Kidney (tissue), 14 donors: ENCODE measurements around the gene MLLT6. TPM values are rescaled to one million over a fixed set of nuclear protein-coding genes. Genes with fewer than 3 reads are reported as not detected.

Source experiments
- DNase-seq, 5 donors: peaks; one replicate each; pipeline ENCODE4 v3.0.0-alpha.2; 2013 to 2020
- FAIRE-seq: peaks from 2 replicates; lab custom pipeline; 2012; peaks lifted over from hg19 to GRCh38; lab: Jason Lieb, UNC
- H3K27ac ChIP-seq, 2 donors: one replicate each; pipeline ENCODE4 v1.7.0; 2013; ENCODE audit warnings: low read depth in 2 of 2, low read length in 2 of 2, inconsistent platforms in 1 of 2
- H3K27me3 ChIP-seq: one replicate; pipeline ENCODE4 v1.7.1; 2013; ENCODE audit warnings: low read length, inconsistent platforms; ENCODE audit not compliant: control insufficient read depth, insufficient read depth
- H3K36me3 ChIP-seq, 3 donors: one replicate each; pipeline versions ENCODE4 v1.7.0 to v1.7.1; 2013; ENCODE audit warnings: low read length in 3 of 3, control low read depth in 1 of 3, inconsistent platforms in 1 of 3; ENCODE audit not compliant: insufficient read depth in 3 of 3, control insufficient read depth in 2 of 3
- H3K4me1 ChIP-seq, 3 donors: one replicate each; pipeline versions ENCODE4 v1.7.0 to v1.7.1; 2013; ENCODE audit warnings: low read length in 3 of 3, inconsistent platforms in 1 of 3, low read depth in 1 of 3; ENCODE audit not compliant: control insufficient read depth in 2 of 3, insufficient read depth in 2 of 3
- H3K4me3 ChIP-seq, 3 donors: one replicate each; pipeline versions ENCODE4 v1.7.0 to v1.8.1; 2013; ENCODE audit warnings: low read length in 3 of 3, control low read depth in 1 of 3, inconsistent platforms in 1 of 3
- H3K9ac ChIP-seq, 3 donors: one replicate each; pipeline versions ENCODE4 v1.7.0 to v1.7.1; 2013; ENCODE audit warnings: low read length in 3 of 3, control low read depth in 1 of 3, inconsistent platforms in 1 of 3
- H3K9me3 ChIP-seq, 3 donors: one replicate each; pipeline versions ENCODE4 v1.7.0 to v1.7.1; 2013; ENCODE audit warnings: low read length in 3 of 3, control low read depth in 1 of 3, inconsistent platforms in 1 of 3; ENCODE audit not compliant: control insufficient read depth in 2 of 3, insufficient read depth in 1 of 3
- intact Hi-C: fragments of 100-400 bp; cut with DNase I; formaldehyde crosslinking; loops from one replicate; pipeline ENCODE4 v1.11.1; 2022
- polyA plus RNA-seq: library from polyadenylated mRNA; stranded (reverse); fragments of 350-450 nt; fragmentation: Illumina TruSeq; extraction: RNeasy Lipid Tissue Mini Kit (QIAGEN cat#74804); gene quantifications from one replicate; pipeline ENCODE4 v1.2.3, GENCODE V29; 2014; ENCODE audit warnings: low read depth, low replicate concordance; ENCODE audit not compliant: insufficient read depth
- total RNA-seq: library from RNA; stranded (reverse); fragmentation: NEBNext Ultra II Directional; extraction: Animal tissue kit (Norgen Biotek cat#: 25700); gene quantifications from one replicate; pipeline ENCODE4 v1.2.1, GENCODE V29; 2021
- TF ChIP-seq, protein P1 (sequence below): IDR thresholded peaks from 3 replicates; pipeline ENCODE4 v1.5.1; 2012; ENCODE audit warnings: mild to moderate bottlenecking, moderate library complexity, borderline replicate concordance; ENCODE audit not compliant: insufficient read depth; ENCODE audit errors: extremely low read depth
- donor health status: control.
- donor health status: control.
- donor health status: control.
- donor health status: control.
- donor health status: control.
- donor health status: DM: yes; HTN: yes; CAD: no.
- donor health status: Normal renal cell carcinoma (clear cell type).

Gene MLLT6
- total and polyA plus RNA-seq, 2 donors from 2014 or later = 34.3 to 199 TPM

DNA sequence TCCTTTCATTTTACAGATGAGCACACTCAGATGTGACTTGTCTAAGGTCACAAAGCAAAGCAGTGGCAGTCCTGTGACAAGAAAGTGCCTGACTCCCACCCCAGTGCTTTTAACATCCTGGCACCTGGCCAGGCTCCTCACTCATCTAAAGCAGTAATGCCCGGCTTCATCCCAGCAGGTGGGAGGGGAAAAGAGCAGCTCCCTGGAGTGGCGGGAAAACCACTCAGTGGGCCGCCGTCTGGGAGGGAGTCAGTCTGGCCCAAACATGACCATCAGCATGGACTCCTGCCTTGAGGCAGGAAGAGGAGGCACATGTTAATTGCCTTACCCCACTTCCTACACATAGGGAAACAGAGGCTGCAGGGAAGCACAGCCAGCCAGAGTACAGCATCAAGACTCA, 40.5 kb downstream of the MLLT6 start:
- Histone ChIP-seq H3K27ac (peak overlapping the region in 1 of 2 donors; percentile 48), H3K9ac (no peak overlapping the region), H3K4me3 (peak overlapping the region in 2 of 3 donors; percentile 21 to 85), H3K9me3 (no peaks in the 10 kb centered on the region), H3K4me1 (peaks cover 0 to 41% (median 31%) of the 10 kb centered on the region in 3 donors), H3K36me3 (peaks cover 0 to 5% (median 0%) of the 10 kb centered on the region in 3 donors), H3K27me3 (no peaks in the 10 kb centered on the region)
- TF ChIP-seq, protein P1, sequence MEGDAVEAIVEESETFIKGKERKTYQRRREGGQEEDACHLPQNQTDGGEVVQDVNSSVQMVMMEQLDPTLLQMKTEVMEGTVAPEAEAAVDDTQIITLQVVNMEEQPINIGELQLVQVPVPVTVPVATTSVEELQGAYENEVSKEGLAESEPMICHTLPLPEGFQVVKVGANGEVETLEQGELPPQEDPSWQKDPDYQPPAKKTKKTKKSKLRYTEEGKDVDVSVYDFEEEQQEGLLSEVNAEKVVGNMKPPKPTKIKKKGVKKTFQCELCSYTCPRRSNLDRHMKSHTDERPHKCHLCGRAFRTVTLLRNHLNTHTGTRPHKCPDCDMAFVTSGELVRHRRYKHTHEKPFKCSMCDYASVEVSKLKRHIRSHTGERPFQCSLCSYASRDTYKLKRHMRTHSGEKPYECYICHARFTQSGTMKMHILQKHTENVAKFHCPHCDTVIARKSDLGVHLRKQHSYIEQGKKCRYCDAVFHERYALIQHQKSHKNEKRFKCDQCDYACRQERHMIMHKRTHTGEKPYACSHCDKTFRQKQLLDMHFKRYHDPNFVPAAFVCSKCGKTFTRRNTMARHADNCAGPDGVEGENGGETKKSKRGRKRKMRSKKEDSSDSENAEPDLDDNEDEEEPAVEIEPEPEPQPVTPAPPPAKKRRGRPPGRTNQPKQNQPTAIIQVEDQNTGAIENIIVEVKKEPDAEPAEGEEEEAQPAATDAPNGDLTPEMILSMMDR = no peak
- intact Hi-C loops = no loop called here
- DNase-seq (peak in 2 of 5 donors; percentile 47 to 69), FAIRE-seq (no peak)

DNA sequence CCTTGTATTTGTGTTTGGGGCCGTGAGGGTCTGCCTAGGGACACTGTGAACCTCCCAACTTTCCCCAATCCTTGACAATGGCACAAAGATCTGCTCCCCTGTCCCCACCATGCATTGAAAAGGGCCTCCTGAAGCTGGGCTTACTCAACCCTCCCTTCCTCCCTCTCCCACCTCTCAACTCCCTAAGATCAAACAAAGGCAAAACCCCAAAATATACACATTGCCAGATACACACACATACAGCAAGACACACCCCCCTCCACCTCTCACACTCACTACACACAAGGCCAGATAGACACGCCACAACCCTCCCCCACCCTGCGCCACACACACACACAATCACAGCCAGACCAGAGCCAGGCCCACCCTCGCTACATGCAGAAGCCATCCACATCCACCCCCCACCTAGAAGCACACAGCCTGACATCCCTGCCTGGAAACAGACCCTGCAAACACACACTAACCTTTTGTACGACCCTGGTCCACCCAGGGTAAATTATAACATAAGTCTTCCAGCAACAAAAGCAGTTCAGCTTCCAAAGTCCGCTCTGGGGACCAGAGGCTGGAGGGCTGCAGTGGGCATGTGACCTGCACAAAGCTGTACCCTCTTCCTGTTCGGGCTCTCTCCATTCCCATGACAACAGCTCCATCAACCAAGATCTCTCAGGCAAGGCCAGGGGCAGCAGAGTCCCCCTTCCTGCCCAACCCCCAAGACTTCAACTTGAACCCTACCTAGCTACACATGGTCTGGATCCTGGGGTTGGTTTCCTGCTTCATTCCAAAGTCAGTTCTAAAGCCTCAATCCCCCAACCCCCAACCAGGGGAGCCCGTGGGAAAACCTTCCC, 41.2 kb downstream of the MLLT6 start:
- Histone ChIP-seq H3K4me1 (peaks cover 0 to 48% (median 36%) of the 10 kb centered on the region in 3 donors), H3K36me3 (no peaks in the 10 kb centered on the region), H3K9me3 (no peaks in the 10 kb centered on the region), H3K4me3 (peak overlapping the region; percentile 21 to 85 (median 54)), H3K27me3 (no peaks in the 10 kb centered on the region), H3K27ac (peak overlapping the region in 1 of 2 donors; percentile 81), H3K9ac (peak overlapping the region in 2 of 3 donors; percentile 26 to 81)
- FAIRE-seq (no peak), DNase-seq (peak in 4 of 5 donors; percentile 57 to 76 (median 70))
- TF ChIP-seq, protein P1 = no peak
- intact Hi-C loops = no loop called here

DNA sequence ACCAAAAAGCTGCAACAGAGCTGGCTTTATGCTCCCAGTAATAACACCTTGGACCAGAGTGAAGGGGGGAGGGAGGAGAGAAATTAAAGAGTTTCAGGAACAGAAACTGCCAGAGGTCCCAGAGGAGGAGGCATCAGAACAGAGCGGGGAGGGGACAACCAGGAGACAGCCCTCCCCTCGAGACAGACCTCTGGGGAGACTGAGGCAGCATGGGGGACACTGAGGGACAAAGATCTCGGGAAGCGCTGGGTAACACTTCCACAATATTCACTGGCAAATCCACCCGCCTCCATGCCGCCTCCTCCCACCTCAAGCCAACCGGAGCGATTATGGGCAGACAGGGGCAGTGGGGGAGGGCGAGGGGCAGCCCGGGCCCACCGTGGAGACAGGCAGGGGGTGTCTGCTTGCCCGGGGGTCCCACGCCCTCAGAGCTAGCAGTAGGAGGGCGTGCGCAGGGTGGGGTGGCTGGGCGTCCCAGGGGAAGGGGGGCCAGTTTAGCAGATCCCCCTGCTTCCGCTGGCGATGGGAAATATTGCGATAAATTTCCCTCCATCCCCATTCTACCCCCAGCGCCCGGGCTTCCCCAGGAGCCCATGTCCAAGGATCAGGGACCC, 41.9 kb downstream of the MLLT6 start:
- Histone ChIP-seq H3K4me3 (peak overlapping the region; percentile 21 to 85 (median 55)), H3K9ac (peak overlapping the region in 2 of 3 donors; percentile 26 to 81), H3K27me3 (no peaks in the 10 kb centered on the region), H3K4me1 (peaks cover 0 to 50% (median 28%) of the 10 kb centered on the region in 3 donors), H3K36me3 (no peaks in the 10 kb centered on the region), H3K27ac (peak overlapping the region; percentile 81 to 88), H3K9me3 (no peaks in the 10 kb centered on the region)
- intact Hi-C loops = no loop called here
- DNase-seq = peak in 3 of 5 donors; percentile 17 to 81 (median 55)
- TF ChIP-seq, protein P1 = no peak
- FAIRE-seq = no peak
